ENCODE results near the gene ZFYVE1.

ZFYVE1 gene

DNA sequence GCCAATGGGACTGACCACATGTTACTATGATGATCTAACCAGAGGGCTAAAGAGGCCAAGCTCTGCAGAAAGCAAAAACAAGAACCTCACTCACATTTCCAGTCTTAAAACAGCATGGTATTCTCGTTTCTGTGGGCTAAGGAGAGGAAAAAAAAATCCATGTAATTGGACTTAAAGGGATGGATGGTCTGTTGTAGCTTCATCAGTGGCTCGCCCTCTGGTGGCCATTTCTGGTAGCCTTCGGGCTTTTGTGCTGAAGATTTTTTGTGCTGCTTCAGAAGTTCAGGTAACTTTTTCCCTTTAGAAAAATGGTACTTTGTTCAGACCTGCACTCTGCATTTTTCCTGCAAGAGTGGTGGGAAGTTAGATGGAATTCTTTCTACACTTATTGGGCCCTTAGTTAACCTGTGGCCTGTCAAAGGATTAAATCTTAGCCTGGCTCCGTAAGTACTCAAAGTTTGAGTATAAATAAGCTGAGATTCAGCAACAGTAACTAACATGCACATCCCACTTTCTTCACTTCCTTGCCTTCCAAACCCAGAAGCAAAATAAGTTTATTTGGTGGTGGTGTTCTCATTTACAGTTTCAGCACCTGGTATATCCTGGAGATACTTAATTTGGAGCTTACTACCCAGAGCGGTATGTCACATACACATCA lies 78.3 kb downstream of the ZFYVE1 start:
- DNase-seq = peak; percentile 58

DNA sequence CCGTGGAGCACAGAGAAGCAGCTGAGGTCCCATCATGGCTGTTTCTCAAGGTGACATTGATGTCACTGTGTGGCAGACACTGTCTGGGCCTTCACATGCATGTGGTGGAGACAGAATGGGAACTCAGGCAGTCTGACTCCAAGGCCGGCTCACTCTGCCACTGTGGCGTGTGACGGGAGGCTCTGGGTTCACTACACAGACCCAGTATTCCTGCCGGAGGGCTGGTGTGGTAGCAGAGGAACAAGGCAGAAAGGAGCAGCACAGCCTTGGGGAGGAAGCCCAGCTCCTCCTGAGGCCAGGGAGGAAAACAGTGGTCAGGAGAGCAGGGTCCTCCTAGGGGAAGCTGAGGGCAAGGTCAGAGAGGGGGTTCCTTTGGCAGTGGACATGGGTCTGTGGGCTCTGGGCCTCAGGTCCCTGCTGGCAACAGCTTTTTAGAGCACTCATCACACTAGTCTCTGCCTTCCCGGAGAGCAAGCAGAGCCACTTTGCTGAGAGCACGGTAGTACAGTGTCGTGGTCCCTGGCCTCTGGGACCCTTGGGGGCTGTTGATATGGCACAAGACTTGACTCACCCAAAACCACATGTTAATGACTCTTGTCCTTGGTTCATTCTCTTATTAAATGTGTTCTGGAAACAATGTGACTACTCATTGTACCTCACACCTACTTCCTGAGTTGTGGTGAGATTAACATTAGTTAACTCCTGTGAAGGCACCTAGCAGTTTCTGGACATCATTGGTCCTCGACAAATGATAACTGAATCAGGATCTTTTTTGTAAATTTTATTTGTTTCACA lies 79.3 kb downstream of the ZFYVE1 start:
- no peak for DNase-seq

DNA sequence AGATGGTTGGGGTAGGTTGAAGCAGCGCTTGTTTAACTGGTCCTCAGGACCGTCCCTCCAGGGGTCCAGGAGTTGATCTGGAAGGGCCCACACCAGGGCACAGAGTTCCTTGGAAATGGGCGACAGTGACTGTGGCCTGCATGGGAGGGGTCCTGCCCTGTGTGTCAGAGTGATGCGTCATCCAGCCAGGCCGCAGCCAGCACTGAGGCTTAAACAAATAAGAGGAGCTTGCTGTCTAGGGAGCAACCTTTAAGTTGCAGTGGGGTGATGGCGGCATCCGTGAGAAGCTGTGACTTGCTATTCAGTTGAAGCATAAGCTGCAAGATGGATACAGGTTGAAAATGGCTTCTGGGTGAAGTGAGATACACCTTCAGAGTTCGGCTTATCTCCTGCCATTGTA lies 80.4 kb downstream of the ZFYVE1 start:
- no peak for DNase-seq

DNA sequence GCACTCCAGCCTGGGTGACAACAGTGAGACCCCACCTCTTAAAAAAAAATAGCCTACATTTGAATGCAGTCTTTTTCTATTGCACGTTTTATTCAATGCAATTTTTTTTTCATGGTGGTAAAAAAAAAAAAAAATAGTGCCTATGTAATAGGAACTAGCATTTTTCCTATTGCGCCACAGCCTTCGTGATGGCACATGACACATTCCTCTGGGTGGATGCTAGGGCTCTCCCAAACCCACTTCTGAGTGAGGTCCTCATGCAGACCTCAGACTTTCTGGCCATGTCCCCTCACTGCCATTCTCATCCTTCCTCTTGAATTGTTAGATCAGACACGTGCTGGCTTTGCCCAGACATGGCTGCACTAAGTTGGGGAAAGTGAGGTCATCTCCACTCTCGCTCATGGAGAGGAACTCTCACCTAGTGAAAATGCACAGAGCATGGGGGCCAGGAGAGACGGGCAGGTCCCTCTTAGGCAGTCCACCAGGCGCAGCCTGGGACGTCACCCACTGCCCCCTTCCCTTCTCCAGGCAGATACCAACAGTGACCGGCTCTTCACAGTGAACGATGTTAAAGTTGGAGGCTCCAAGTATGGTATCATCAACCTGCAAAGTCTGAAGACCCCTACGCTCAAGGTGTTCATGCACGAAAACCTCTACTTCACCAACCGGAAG lies 81.4 kb downstream of the ZFYVE1 start:
- no peak for DNase-seq

DNA sequence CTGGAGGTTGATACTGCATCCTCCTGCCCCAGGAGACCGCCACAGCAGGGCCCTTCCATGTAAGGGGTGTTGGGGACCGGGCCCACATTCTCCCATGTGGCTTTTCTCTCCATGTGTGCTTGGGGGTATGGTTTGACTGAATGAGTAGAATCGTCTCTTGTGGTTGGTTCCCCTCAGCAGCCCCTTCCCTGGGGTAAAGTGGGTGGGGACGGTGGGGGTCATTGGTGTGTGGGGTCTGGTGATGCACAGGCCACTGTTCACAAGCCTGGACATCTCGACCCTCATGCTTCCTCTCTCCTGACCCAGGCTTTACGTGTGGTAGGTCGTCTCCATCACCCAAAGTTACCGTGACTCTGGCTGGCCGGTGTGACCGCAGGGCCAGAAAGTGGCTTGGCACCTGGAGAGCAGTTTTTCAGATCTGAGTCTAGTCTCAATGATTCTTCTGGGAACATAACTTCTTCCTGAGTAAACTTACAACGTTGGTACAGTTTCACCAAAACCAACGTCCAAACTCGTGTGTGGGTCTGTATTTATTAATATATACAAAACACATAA lies 83.0 kb downstream of the ZFYVE1 start:
- DNase-seq = no peak

DNA sequence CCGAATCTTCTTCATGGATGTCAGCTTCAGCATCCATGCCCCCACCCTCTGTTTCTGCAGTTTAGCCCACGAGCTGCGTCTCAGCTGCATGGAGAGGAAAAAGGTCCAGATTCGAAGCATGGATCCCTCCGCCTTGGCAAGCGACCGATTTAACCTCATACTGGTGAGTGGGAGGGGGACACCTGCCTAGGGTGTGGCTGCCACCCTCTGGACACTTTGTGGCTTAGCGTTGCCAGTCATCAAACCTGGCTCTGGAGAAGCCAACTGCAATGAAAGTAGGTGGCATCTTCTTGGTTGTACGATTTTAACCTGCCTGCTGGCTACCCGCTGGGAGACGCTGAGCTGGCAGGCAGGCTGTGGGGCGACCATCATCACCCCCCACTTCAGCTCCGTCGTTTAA lies 84.0 kb downstream of the ZFYVE1 start:
- DNase-seq = no peak

DNA sequence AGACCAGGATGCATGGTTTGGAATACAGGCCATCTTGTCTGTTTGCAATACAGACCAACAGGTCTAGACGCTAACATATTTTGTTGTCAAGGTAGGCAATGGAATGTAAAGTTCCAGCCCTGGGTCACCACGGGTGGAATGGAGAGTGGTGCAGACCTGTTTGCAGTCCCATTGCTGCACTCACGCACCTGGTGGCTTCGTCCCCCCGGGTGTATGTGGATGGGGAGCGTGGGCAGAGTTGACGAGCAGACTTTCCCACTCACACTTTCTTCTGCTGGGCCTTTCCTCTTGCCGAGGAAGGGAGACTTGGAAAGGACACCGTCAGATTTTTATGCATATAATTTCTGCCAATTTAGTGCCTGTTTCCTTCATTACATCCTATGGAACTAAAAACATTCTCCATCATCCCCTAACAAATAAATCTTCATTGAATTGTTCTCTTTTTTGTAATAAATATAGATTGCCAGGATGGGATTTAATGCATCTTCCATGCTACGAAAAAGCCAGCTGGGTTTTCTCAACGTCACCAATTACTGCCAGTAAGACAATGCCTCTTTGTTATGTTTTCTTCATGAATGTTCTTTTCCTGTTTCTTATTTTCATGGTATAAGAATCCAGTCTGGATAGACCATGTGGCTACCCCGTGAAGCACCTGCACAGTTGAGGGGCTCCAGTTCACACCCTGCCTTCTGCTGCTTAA lies 85.5 kb downstream of the ZFYVE1 start:
- peak; percentile 12 for DNase-seq

DNA sequence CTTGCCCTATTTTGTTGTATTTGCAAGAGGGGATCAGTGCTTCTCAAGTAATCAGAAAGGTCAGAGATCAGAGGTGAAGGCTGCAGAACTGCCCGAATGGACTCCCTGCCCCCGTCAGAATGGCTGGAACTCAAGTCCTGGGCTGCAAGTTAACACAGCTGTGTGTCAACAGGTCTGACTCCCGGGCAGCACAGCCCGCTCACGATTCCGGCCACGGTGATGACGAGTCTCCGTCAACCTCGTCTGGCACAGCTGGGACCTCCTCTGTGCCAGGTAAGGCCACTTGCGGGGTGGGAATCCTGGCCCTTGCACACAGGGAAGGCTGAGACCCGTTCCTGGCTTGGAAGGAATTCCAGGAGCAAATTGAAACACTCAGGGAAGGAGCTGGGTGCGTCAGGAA lies 87.3 kb downstream of the ZFYVE1 start:
- no peak for DNase-seq

DNA sequence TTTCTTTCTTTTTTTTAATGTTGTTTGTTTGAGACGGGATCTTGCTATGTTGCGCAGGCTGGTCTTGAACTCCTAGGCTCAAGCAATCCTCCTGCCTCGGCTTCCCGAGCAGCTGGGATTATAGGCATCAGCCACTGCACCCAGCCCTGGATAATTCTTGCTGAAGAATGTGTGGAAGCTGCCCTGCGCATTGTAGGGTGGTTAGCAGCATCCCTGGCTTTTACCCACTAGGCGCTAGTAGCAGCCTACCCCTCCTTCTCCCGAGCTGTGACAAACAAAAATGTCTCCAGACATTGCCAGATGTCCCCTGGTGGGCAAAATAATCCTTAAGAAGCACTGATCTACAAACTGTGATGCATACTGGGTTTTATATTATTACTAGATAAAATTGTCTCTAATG lies 94.0 kb downstream of the ZFYVE1 start:
- no peak for DNase-seq

DNA sequence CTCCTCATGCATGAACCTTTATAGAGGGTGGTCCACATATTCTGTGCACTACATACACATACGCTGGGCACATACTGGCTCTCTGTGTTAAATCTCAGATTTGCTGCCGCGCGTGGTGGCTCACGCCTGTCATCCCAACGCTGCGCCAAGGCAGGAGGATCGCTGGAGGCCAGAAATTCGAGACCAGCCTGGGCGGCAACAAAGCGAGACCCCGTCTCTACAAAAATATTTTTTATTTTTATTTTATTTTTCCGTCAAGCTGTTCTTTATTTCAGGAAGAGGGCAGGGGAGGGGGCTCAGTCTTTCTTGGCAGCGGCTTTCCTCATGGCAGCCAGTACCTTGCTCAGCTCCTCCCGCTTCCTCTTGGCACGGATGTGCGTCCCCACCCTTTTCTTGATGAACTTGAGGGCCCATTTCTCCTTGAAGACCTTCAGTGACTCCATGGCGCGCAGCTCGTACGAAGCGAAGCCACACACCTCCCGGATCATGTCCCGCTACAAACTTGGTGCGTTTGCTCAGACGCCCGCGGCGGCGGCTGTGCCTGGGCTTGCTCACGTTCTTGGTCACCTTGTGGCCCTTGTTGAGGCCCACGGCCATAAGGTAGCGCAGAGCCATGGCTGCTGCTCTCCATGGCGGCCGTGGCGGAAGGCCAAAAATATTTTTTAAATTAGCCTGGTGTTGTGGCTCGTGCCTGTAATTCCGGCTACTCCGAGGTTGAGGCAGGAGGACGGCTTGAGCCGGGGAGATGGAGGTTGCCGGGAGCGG lies 97.4 kb downstream of the ZFYVE1 start:
- DNase-seq = no peak

DNA sequence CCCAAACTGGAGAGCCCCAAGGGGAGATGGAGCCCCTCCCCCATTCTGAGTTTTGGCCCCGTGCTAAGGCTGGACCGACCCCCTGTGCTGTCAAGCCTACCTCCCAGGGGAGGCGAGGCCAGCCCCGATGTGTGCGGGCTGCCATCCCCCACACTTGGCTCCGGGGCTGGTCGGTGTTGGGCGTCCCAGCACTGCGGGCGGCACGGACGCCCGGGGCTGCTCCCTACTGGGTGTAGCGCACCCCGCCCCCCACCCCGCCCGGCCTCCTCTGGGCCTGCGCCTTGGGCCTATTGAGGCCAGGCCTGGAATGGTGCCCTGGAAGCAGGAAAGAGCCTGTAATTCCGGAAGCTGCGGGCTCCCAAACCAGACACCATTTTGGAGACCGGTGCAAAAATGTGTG lies 98.0 kb downstream of the ZFYVE1 start:
- no peak for DNase-seq

DNA sequence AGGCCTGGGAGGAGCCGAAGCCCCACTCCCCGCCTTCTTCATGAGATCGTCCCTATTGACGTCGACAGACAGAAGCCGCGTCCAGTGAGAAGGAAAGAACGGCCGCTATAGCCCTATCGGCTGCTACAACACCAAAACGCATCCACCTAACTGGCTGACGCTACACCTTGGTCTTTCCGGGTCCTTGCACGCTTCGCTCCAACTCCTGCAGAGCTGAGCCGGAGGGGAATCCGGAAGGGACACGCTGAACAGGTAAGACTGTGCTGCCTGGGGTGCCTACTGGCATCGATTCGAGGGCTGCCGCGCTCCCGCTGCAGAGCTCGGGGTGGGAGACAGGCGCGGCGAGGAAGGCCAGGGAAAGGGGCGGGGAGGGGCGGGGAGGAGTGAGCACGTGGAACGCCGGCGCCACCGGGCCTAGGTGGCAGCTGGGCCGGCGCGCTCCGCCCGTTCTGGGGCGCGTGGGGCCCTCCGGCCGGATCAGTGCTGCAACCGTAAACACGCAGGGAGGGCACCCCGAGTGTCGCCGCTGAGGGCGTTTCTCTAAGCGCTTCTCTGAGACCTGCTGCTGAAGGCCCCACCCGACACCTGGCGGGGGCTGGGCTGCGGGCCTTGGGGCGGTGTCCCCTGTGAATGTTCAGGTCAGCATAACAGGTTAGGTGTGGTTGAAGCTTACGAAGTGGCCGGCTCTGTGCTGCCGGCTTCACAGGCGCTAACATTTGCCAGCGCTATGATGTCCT lies 100.4 kb downstream of the ZFYVE1 start, which contains the start of gene DCAF4:
DCAF4 (plus strand) TSS at position 173 of the 737 bp plus-strand sequence. CDS start 11,515 bp downstream, outside the sequence.
- peak; percentile 93 for DNase-seq

DNA sequence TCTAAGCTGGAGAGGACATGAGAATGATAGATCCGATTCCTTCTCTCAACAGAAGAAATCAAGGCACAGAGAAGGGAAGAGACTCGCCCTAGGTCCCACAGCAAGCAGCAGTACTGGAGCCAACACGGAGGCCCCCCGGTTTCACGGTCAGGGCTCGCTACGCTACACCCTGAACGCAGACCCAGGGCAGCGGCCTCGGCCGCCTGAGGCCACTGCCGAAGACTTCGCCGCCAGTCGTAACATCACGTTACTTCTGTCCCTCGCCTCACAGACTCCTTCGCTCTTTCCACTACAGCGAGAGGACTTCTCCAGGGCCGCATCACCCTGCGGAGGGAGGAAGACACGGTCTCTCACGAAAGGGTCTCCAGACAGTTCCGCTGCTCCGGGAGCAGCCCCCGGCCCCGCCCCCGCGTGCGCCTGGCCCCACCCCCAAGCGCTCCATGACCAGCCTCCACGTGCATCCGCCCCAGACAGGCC lies 101.1 kb downstream of the ZFYVE1 start:
- DNase-seq = no peak

DNA sequence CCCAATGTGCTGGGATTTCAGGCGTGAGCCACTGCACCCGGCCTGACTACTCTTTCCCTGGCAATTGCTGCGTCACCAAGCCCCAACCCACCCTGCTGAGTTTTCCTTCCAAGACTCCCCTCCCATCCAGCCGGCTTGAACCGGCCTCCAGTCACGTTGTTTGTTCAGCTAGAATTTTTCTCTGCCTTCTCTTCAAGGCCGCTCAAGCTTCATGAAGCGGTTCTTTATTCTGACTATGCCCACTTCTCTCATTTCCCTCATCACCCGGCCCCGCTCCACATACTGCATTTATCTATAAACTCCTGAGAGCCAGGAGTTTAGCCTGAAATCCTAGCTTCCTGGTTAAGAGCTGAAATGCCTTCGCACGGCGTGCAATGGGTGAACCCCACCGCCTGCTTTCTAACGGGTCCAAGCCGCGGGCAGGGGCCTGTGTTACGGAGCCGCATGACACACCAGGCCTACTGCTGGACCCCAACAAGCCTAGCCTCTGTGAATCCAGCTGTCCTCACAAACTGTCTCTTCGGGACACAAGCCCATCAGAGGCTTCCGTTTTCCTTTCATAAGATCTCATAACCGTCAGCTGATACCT lies 101.6 kb downstream of the ZFYVE1 start:
- DNase-seq = no peak

DNA sequence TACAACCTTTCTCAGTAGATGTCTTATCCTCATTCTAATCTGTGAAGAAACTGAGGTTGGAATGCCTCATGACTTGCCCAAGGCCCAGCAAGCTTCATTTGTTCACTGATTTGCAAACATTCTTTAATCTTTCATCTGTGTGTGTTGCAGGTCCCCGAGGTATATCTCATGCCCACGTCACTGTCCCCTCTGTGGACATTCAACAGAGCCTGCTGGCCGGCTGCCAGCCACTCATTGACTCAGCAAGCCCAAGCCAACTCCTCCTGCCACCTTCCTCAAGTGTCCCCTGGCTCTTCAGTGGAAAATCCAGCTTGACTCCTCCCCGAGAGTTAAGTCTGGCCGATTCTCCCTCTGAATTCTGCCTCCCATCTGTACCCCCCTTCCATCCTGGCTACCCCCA lies 102.6 kb downstream of the ZFYVE1 start:
- DNase-seq = no peak

DNA sequence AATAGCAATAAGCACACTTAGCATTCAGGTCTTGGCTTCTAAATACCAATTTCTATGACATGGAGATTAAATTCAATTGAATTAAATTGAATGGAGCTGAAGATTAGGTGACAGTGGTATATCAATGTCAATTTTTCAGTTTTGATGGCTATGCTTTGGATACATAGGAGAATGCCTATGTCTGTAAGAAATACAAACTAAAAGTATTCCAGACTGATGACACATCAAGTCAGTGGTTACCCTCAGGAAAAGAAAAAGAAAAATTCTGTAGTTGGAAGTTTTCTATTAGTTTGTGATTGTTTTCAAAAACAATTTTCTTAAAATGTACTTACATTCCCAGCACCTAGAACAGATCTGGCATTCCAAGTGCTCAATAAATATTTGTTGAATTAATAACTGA lies 105.5 kb downstream of the ZFYVE1 start:
- DNase-seq = no peak

DNA sequence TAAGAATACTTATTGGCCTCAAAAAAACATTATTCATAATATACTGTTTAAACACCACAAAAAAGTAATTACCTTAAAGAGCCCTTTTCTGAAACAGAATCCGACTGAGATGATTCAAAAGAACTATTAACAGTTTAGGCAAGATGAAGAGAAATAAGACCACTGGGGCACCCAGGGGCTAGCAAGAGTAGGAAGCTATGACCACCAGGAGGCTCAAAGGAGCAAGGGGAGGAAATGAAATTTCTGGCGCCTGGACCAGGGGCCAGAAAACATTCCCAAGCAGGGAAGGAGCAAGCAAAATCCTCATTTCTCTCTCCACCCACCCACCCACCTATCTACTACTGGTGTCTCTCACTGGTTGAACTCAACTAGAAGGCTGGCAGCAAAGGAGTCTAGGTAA lies 106.9 kb downstream of the ZFYVE1 start:
- no peak for DNase-seq
